NCI-H1417 (cell line): Measurements from ENCODE around the gene VSIG10L.

Experiments
- DNase-seq, 3 experiments: peaks; one replicate each; lab custom pipeline; 2025; lab: John Stamatoyannopoulos, UW

Gene VSIG10L

DNA sequence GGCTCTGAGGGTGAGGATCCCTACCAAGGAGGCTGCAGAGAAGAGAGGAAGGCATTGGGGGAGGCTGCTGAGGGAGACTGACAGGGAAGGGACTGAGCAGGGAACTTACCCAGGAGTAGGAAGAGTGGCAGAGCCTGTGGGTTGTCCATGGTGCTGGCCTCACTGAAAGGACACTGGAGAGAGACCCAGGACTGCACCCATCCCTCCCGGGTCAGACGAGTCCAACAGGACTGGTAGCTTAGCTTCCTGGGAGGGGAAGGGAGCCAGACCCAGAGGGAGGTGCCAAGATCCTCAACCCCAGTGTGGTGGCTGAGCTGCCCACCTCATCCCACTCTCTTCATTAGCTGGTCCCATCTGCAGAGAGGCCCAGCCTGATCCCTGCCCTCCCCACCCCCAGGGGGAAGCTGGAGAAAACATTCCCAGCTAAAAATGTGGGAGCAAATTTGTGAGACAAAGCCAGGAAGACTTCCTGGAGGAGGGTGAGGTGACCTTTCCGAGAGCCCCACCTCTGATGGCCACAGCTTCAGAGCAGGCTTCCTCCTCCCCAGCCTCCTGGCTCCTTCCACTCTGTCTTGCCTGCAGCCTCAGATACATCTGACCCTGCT is at the start of gene VSIG10L:
VSIG10L (minus strand) TSS at position 164 of the 605 bp plus-strand sequence; CDS start at position 149, 15 bp downstream.
- no peak for DNase-seq

- DNase-seq = no peak
Observed at GRCh38 chr19:51391073-51391611, 49.2 kb upstream of the VSIG10L start.

DNA sequence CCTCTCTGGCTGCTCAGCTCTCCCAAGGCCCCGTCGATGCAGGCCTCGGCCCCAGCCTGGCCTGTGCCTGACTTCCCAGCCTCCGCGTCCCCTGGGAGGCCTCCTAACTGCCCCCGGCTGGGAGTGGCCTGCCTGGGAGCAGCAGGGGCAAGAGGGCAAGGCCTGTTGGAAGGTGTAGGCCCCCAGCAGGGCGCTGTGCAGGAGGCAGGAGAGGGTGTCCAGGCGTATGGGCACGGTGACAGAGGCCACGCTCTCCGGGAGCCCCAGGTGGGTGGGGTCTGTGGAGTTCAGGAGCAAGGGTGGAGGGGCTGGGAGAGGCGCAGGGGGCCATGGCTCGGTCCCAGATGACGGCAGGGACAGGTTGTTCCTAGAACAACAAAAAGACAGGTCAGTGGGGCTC is 47.2 kb upstream of the VSIG10L start:
- no peak for DNase-seq

GRCh38 chr19:51387924-51388389 is 46.0 kb upstream of the VSIG10L start, which contains the start of gene LIM2:
Gene LIM2 (minus strand): TSS chr19:51387974. CDS start chr19:51387443, 531 bp downstream.
- no peak for DNase-seq

DNA sequence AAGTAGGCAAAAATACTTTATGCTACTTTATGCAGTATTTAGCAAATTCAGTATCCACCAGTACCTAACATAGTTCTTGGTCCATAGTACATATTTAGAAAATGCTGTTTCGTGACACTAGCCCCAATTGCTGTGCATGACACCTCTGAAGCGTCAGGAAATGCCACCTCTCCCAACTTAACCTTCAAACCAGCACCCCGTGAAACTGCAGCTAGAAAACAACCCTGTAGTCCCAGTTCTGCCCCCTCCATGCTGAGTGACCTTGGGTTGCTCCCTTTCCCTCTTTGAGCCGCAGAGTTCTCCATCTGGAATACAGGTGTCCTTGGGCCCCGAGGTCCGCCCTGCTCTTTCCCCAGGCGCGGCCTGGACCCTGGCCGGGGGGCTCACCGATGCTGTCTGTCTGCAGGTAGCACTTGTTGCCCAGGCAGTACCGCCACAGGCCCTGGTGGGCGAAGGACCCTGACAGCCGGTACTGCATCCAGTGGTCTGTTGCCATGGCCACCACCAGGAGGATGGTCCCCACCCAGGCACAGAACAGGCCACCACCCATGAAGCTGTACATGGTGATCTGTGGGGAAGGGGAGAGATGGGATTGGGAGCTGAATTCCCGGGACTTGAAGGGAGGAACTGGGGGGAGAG is 45.1 kb upstream of the VSIG10L start:
- no peak for DNase-seq

DNA sequence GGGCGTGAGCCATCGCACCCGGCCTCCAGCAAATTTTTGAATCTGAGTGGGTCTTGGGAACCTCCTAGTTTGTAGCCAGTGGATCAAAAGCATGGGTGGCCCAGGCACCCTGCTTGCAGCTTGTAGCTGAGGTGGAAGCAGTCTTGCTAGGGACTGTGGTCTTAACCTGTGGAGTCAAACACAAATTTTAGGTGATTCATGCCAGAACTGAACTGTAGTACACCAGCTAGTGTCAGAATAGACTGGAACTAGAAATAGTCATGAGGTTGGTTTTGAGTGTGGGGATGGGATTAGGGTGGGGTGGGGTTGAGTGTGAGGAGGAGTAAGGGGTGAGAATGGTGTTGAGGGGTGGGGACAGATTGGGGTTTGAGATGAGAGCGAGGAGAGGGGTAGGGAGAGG is 40.1 kb upstream of the VSIG10L start:
- DNase-seq = no peak

DNA sequence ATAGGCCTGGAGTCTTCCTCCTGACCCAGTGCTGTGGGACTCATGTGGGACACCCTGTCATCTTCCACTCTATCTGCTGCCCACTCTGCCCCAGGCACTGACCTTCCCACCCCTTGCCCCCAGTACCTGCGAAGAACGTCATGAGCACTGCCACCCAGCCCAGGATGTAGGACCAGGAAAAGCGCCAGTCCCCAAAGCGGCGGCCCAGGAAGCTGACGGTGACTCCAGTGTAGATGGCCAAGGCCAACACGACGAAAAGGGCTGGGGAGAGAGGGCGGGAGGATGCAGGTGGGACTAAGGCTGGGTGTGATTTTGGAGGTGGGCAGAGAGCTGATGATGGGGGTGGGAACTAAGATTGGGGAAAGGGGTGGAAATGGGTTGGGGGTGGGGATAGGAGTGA is 38.4 kb upstream of the VSIG10L start:
- no peak for DNase-seq

GRCh38 chr19:51377422-51377821 is 35.5 kb upstream of the VSIG10L start:
- no peak for DNase-seq

- no peak for DNase-seq
Observed at GRCh38 chr19:51375504-51376221, 33.7 kb upstream of the VSIG10L start.

GRCh38 chr19:51372649-51373504 is 30.9 kb upstream of the VSIG10L start, which contains the start of gene NKG7:
Gene NKG7 (minus strand): TSS chr19:51372654. CDS start chr19:51372535, 119 bp downstream.
- DNase-seq = no peak

DNA sequence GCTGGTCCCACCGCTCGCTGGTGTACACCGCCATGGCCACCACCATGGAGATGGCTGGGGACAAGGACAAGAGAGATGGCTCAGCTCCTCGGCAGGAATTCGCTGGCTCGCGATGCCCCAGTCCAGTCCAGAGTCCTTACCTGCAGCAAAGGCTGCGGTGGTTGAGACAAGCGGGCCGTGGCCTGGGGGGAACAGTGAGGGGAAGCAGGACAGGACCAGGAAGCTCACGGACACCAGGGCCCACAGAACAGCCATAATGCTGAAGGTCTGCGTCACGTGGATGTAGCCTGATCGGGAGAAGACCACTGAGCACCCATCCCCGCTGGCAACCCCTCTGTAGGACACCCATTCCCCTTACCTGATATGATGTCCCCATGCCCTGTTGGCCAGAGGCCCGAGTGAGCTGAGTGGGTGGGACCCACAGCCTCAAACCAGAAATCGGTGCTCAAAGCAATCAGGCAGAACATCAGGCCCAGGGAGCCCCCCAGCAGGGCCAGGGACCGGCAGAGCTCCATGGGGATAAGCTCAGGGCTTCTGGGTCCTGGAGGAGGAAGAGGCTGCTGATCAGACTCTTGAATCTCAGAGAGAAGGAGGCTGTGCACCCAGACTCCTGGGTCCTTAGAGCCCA is 30.2 kb upstream of the VSIG10L start:
- DNase-seq = no peak

GRCh38 chr19:51371186-51371690 is 29.3 kb upstream of the VSIG10L start:
- DNase-seq = no peak

DNA sequence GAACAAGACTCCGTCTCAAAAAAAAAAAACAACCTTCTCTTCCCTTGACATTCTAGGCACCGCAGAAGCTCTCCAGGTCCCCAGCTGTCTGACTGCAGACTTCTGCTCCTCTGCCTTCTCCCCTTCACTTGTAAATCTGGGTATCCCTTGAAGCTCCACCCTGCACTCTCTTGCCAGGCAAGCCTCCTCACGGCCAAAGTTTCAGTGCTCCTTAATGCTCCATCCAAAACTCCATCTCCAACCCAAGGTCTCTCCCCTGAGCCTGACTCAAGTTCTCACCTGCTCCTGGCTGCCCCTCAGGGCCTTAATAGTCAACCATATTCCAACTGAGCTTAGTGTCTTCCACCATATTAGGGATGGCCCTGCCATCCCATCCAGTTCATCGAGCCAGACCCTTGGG is 28.3 kb upstream of the VSIG10L start:
- DNase-seq = no peak

DNA sequence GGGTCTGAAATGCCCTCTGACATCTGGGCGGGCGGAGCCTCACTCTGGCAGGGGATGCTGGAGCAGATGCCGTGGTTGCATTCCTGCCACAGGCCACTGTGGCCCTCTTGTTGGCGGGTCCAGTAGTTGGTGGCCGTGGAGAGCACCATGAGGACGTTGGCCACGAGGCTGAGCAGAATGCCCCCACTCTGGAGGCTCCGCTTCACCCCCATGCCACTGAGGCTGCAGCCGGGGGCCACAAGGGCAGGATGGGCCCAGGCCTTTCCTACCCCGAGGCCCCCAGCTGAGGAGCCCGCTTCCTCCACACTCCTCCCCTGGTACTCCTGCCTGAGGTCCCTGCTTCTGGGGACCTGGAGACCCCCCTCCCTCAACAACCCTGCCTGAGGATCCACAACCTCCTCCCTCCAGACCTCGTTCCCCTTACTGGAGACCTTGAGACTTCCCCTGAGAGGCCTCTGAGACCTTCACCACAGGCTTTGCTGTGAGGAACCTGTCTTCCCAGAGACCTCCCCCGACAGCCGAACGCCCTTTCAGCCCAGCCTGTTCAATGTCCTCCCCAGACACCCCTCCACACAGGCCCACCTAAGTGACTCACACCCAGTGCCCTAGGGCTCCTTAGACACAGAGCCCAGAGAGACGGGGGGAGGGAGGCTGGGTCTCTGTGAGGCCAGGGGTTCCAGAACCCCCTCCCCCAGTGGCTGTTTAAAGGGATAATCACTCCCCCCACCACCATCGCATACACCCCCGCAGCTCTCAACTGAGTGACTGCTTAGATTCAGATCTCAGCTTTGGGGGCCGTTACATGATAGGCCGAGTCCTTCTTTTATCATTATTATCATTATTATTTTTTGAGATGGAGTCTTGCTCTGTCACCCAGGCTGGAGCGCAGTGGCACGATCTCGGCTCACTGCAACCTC is 26.7 kb upstream of the VSIG10L start, which contains the start of gene CLDND2:
CLDND2 (minus strand) TSS at position 638 of the 917 bp plus-strand sequence; CDS start at position 212, 426 bp downstream.
- DNase-seq = no peak

GRCh38 chr19:51367565-51368365 is 25.8 kb upstream of the VSIG10L start:
- DNase-seq = no peak

GRCh38 chr19:51367255-51367564 is 25.3 kb upstream of the VSIG10L start:
- DNase-seq = no peak

DNA sequence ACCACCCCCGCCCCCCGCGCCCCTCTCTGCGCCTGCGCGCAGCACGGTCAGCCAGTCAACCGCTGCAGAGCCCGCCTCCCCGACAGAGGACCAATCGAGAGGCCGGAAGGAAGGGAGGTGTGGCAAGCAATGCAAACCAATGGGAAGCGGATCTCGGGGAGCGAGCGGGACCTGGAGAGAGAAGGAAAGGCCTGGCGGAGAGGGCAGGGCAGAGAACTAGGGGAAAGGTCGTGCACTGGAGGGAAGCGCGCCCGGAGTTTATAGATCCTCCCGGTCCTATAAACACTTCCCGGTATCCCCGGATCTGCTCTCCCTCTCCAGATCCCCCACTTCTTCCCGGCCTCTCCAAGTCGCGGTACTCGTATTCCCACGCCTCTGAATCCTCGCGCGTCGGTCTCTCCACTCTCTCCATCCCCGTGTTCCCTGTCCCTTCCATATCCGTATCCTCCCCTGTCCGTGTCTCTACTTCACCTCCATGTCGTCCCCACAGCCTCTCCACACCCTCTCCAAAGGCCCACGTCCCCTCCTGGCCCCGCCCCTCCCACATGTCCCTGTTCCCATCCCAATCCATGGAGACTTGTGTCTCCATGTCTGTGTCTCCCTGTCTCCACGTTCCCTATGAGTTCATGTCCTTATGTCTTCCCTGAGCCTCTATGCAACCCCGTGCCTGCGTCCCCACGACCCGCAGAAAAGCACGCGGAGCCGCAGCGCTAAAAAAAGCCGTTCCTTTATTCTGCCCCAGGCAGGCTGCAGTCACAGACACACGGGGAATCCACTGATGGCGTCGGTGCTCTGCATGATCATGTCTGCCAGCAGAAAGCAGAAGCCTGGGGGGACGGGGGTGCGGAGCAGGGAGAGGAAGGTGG is 24.7 kb upstream of the VSIG10L start:
- peak in 1 of 3 experiments; percentile 27 for DNase-seq

GRCh38 chr19:51365965-51366388 is 24.0 kb upstream of the VSIG10L start, which contains the start of gene ETFB:
Gene ETFB (minus strand): TSS chr19:51366388. CDS start chr19:51366326, 62 bp downstream.
- DNase-seq = no peak
